GM06990 (cell line): ENCODE measurements around the gene CHAD.

Source experiments
- DNase-seq: peaks from one replicate; pipeline ENCODE4 v3.0.0-alpha.2; 2011; ENCODE audit not compliant: insufficient read length; ENCODE audit errors: extremely low read depth
- H3K27me3 ChIP-seq: replicated peaks from 2 replicates; pipeline ENCODE4 v1.6.0; 2011; ENCODE audit warnings: low read length; ENCODE audit not compliant: control insufficient read depth, insufficient read depth
- H3K36me3 ChIP-seq: 2 replicates; pipeline ENCODE4 v1.5.1; 2011; ENCODE audit warnings: low read length; ENCODE audit not compliant: control insufficient read depth, insufficient read depth
- H3K4me3 ChIP-seq: replicated peaks from 2 replicates; pipeline ENCODE4 v1.5.1; 2011; ENCODE audit warnings: low read depth, mild to moderate bottlenecking, control low read depth, low read length
- CTCF ChIP-seq: IDR thresholded peaks from 2 replicates; pipeline ENCODE4 v1.5.1; 2011; ENCODE audit warnings: low read length, control low read depth, mild to moderate bottlenecking, inconsistent platforms; ENCODE audit not compliant: insufficient read depth, poor library complexity, severe bottlenecking

Gene CHAD, protein sequence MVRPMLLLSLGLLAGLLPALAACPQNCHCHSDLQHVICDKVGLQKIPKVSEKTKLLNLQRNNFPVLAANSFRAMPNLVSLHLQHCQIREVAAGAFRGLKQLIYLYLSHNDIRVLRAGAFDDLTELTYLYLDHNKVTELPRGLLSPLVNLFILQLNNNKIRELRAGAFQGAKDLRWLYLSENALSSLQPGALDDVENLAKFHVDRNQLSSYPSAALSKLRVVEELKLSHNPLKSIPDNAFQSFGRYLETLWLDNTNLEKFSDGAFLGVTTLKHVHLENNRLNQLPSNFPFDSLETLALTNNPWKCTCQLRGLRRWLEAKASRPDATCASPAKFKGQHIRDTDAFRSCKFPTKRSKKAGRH

GRCh38 chr17:50468304-50469207, at the start of gene CHAD:
TSS of gene CHAD (minus strand) at chr17:50468880. CDS start at chr17:50468813, 67 bp downstream.
- H3K36me3 ChIP-seq, result no peaks in the 10 kb centered on the region
- no peaks in the 10 kb centered on the region for H3K27me3 ChIP-seq
- DNase-seq, result no peak
- TF ChIP-seq CTCF, result no peak
- no peak within 1 kb of the TSS for H3K4me3 ChIP-seq

GRCh38 chr17:50517504-50518383, 49.1 kb upstream of the CHAD start:
- DNase-seq, result no peak
- H3K4me3 ChIP-seq, result no peak overlapping the region
- H3K27me3 ChIP-seq, result no peaks in the 10 kb centered on the region
- H3K36me3 ChIP-seq, result no peaks in the 10 kb centered on the region
- TF ChIP-seq CTCF, result no peak

GRCh38 chr17:50517011-50517410, 48.3 kb upstream of the CHAD start:
- Histone ChIP-seq H3K27me3 (no peaks in the 10 kb centered on the region), H3K4me3 (no peak overlapping the region), H3K36me3 (no peaks in the 10 kb centered on the region)
- DNase-seq, result no peak
- TF ChIP-seq CTCF, result no peak

DNA sequence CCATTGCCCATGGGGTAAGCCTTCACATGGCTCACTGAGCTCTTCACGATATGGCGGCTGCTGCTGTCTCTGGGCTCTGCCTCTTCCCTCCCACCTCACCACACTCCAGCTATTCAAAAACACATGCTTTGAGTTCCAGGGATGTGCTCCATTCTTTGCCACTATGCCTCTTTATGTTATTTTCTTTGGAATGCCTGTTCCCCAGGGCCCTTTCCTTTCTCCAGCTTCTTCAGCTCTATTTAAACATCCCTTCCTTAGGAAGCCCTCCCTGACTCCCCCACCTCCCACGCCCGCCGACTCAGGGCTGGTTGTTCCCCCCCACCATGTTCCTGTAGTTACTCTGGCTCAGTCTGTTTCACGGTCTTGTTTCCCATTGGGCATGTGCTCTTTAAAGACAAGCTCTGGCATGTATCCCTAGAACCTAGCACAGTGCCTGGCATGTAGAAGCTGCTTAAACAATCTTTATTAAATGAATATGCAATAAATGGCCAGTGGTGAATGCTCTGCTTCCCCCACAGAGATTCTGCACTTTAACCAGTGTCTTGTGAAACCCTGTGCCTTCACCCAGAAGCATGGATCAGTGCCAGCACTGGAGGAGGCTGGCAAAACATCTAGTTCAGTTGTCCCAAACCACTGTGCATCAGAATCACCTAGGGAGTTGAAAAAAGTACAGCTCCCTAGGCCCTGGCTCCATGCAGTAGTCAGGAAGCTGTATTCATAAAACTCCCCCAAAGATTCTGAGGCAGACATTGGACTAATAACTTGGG, 46.4 kb upstream of the CHAD start:
- Histone ChIP-seq H3K36me3 (no peaks in the 10 kb centered on the region), H3K27me3 (no peaks in the 10 kb centered on the region), H3K4me3 (no peak overlapping the region)
- no peak for TF ChIP-seq CTCF
- no peak for DNase-seq

DNA sequence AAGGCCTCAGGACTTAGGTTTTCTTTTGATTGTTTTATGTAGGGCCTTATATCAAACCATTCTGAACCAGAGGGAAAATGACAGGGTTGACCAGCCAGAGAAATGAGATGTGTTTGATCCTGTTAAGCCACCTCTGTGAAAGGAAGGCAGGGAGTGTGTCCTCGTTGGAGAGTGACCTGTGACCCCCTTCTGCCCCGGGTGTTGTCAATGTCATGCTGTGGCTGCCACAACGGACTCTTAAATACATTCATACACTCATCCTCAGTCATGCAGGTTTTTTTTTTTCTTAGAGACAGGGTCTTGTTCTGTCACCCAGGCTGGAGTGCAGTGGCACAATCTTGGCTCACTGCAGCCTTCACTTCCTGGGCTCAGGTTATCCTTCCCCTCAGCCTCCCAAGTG, 45.7 kb upstream of the CHAD start:
- no peak for TF ChIP-seq CTCF

More for the DNA sequence above, 45.7 kb upstream of the CHAD start:
- Histone ChIP-seq H3K4me3 (no peak overlapping the region), H3K36me3 (no peaks in the 10 kb centered on the region), H3K27me3 (no peaks in the 10 kb centered on the region)
- no peak for DNase-seq
